Mesenchymal stem cell (in vitro differentiated cells and primary cell): ENCODE results near the gene SLC9A4.

Experiments used
- DNase-seq: peaks from one replicate; pipeline ENCODE4 v3.0.0-alpha.2; 2013
- H2AFZ ChIP-seq: one replicate; pipeline ENCODE4 v1.6.1; 2013; ENCODE audit warnings: low read depth, mild to moderate bottlenecking, control low read depth, inconsistent platforms, low read length, moderate library complexity
- H2AK5ac ChIP-seq: 2 replicates; pipeline ENCODE4 v1.6.1; 2013; ENCODE audit warnings: low read length, moderate library complexity, mild to moderate bottlenecking, inconsistent platforms; ENCODE audit not compliant: severe bottlenecking
- H2BK120ac ChIP-seq: one replicate; pipeline ENCODE4 v1.6.1; 2013; ENCODE audit warnings: low read depth, mild to moderate bottlenecking, inconsistent platforms, low read length, moderate library complexity
- H2BK12ac ChIP-seq, 2 experiments: one replicate each; pipeline ENCODE4 v1.6.1; 2013; ENCODE audit warnings: inconsistent platforms in 2 of 2, low read length in 2 of 2, mild to moderate bottlenecking in 2 of 2, moderate library complexity in 2 of 2, control low read depth in 1 of 2
- H2BK15ac ChIP-seq: one replicate; pipeline ENCODE4 v1.6.1; 2013; ENCODE audit warnings: mild to moderate bottlenecking, low read depth, inconsistent platforms; ENCODE audit not compliant: poor library complexity, severe bottlenecking
- H2BK5ac ChIP-seq: 2 replicates; pipeline ENCODE4 v1.6.1; 2013; ENCODE audit warnings: low read depth, mild to moderate bottlenecking, low read length, control low read depth, inconsistent platforms; ENCODE audit not compliant: poor library complexity, severe bottlenecking
- H3K14ac ChIP-seq, 2 experiments: one replicate each; pipeline ENCODE4 v1.6.1; 2013; ENCODE audit warnings: inconsistent platforms in 2 of 2, low read length in 2 of 2, control low read depth in 1 of 2, mild to moderate bottlenecking in 1 of 2, moderate library complexity in 1 of 2
- H3K18ac ChIP-seq, 2 experiments: one replicate each; pipeline ENCODE4 v1.6.1; 2013; ENCODE audit warnings: inconsistent platforms in 2 of 2, low read length in 2 of 2, control low read depth in 1 of 2, low read depth in 1 of 2, mild to moderate bottlenecking in 1 of 2
- H3K23ac ChIP-seq, 2 experiments: one replicate each; pipeline ENCODE4 v1.6.1; 2013; ENCODE audit warnings: inconsistent platforms in 2 of 2, low read length in 2 of 2, mild to moderate bottlenecking in 2 of 2, moderate library complexity in 2 of 2, control low read depth in 1 of 2
- H3K27ac ChIP-seq: 2 replicates; pipeline ENCODE4 v1.5.1; 2013; ENCODE audit warnings: mild to moderate bottlenecking, moderate library complexity, low read length, control low read depth, inconsistent platforms; ENCODE audit not compliant: poor library complexity, severe bottlenecking
- H3K27me3 ChIP-seq, 2 experiments: 2 replicates each; pipeline versions ENCODE4 v1.6.1 to v1.7.0; 2013; ENCODE audit warnings: low read length in 2 of 2, mild to moderate bottlenecking in 2 of 2, moderate library complexity in 2 of 2, control low read depth in 1 of 2, inconsistent platforms in 1 of 2; ENCODE audit not compliant: control insufficient read depth in 1 of 2, insufficient read depth in 1 of 2
- H3K36me3 ChIP-seq, 2 experiments: 2 replicates each; pipeline versions ENCODE4 v1.6.1 to v1.7.0; 2013; ENCODE audit warnings: low read length in 2 of 2, control low read depth in 1 of 2, inconsistent platforms in 1 of 2, low read depth in 1 of 2, mild to moderate bottlenecking in 1 of 2; ENCODE audit not compliant: insufficient read depth in 2 of 2, control insufficient read depth in 1 of 2
- H3K4ac ChIP-seq, 2 experiments: one replicate each; pipeline ENCODE4 v1.6.1; 2013; ENCODE audit warnings: inconsistent platforms in 2 of 2, low read length in 2 of 2, mild to moderate bottlenecking in 2 of 2, moderate library complexity in 2 of 2, control low read depth in 1 of 2, low read depth in 1 of 2
- H3K4me1 ChIP-seq: 2 replicates; pipeline ENCODE4 v1.6.1; 2013; ENCODE audit warnings: low read depth, low read length, control low read depth; ENCODE audit not compliant: control insufficient read depth, insufficient read depth
- H3K4me2 ChIP-seq: 2 replicates; pipeline ENCODE4 v1.6.1; 2013; ENCODE audit warnings: low read length, mild to moderate bottlenecking, inconsistent platforms; ENCODE audit not compliant: poor library complexity, severe bottlenecking
- H3K4me3 ChIP-seq, 2 experiments: 2 replicates each; pipeline versions ENCODE4 v1.5.1 to v1.7.0; 2013; ENCODE audit warnings: low read length in 2 of 2, mild to moderate bottlenecking in 2 of 2, control low read depth in 1 of 2, low read depth in 1 of 2; ENCODE audit not compliant: insufficient read depth in 1 of 2
- H3K79me1 ChIP-seq: replicated peaks from 2 replicates; pipeline ENCODE4 v1.6.1; 2013; ENCODE audit warnings: mild to moderate bottlenecking, control low read depth, low read length, inconsistent platforms; ENCODE audit not compliant: poor library complexity, severe bottlenecking
- H3K9ac ChIP-seq: 2 replicates; pipeline ENCODE4 v1.7.0; 2013; ENCODE audit warnings: mild to moderate bottlenecking, low read length, moderate library complexity
- H3K9me3 ChIP-seq: 2 replicates; pipeline ENCODE4 v1.7.0; 2013; ENCODE audit warnings: mild to moderate bottlenecking, low read length; ENCODE audit not compliant: control insufficient read depth
- H4K8ac ChIP-seq: one replicate; pipeline ENCODE4 v1.6.1; 2013; ENCODE audit warnings: inconsistent platforms, mild to moderate bottlenecking, low read length, moderate library complexity
- H4K91ac ChIP-seq: one replicate; pipeline ENCODE4 v1.6.1; 2013; ENCODE audit warnings: mild to moderate bottlenecking, low read length, inconsistent platforms
- WGBS: methylation state at CpG from one replicate; pipeline ENCODE4 v1.1.7; 2013; ENCODE audit warnings: mixed read lengths; 5-methylcytosine and 5-hydroxymethylcytosine counted together

SLC9A4 gene

DNA sequence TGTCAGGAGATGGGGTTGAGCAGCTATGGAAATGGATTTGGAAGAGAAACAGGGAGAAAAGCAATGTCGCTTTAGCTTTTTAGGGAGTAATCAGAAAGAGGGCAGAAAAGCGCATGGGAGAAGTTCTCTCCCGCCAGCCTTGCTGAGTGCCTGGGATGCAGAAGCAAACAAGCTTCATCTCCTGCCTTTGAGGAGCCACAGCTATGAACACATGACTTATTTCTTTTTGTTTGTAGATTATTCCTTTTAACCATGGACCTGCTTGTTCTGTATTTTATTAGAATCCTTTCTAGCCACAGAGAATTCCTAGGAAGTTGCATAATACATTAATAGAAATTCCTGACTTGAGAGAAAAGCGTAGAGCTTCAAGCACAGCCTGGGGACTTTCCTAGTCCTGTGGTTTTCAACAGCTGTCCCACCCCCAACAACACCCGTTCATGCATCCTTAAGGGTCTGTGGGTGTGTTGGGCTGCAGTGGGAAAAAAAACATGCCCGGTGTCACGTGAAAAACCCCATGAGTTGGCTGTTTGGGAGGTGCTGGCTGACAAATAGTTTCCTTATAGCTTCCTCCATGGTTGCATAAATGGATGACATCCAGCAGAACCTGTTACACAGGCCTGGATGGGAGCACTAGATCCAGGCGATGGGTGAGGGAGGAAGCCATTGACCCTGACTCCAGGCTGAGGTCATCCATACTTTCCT is 14.9 kb downstream of the SLC9A4 start:
- Histone ChIP-seq H2AFZ (no peak overlapping the region), H3K79me1 (no peaks in the 10 kb centered on the region), H2BK15ac (no peak overlapping the region), H3K36me3 (no peaks in the 10 kb centered on the region), H3K9me3 (no peaks in the 10 kb centered on the region), H4K91ac (no peak overlapping the region), H3K23ac (no peak overlapping the region), H4K8ac (peak overlapping the region; percentile 22), H2BK5ac (peak overlapping the region; percentile 70), H3K27ac (peak overlapping the region; percentile 85), H3K4me1 (peaks cover 8% of the 10 kb centered on the region), H3K4me3 (no peak overlapping the region), H2BK12ac (no peak overlapping the region), H2AK5ac (no peak overlapping the region), H3K27me3 (peaks cover 3 to 11% of the 10 kb centered on the region in 2 experiments), H3K14ac (no peak overlapping the region), H3K18ac (no peak overlapping the region), H3K4me2 (no peak overlapping the region), H3K9ac (peak overlapping the region; percentile 39), H2BK120ac (no peak overlapping the region), H3K4ac (no peak overlapping the region)
- peak; percentile 77 for DNase-seq
- 56% methylated on average over 6 of the region's 8 CpGs for WGBS

DNA sequence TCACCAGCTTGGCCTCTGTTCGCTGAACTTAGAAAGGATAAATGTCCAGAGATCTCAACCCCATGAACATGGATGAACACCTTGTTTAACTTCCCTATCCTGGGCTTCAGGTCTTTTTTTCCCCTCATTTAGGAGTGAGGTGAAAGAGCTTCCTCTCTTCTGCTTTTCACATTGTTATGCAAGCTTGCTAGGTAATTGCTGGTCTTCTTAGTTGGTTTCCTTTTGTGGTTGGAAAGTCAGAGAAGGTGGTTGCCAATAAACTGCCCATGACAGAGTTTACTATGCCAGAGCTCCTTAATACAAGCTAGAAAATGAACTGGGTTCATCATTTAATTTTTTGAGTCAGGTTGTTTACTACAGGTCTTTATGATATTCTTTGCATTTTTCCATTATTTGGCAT is 16.6 kb downstream of the SLC9A4 start:
- peaks cover 8% of the 10 kb centered on the region for H3K4me1 ChIP-seq
- H3K9ac ChIP-seq = no peak overlapping the region
- H3K23ac ChIP-seq = no peak overlapping the region
- H3K79me1 ChIP-seq = no peaks in the 10 kb centered on the region
- 91% methylated on average over 1 of the region's 1 CpG for WGBS
- H2BK12ac ChIP-seq = no peak overlapping the region
- H3K4me2 ChIP-seq = no peak overlapping the region
- no peak for DNase-seq
- peaks cover 3 to 6% of the 10 kb centered on the region in 2 experiments for H3K27me3 ChIP-seq
- no peak overlapping the region for H2AFZ ChIP-seq
- H3K18ac ChIP-seq = no peak overlapping the region
- no peak overlapping the region for H3K14ac ChIP-seq
- no peak overlapping the region for H3K27ac ChIP-seq
- no peak overlapping the region for H3K4ac ChIP-seq
- H4K8ac ChIP-seq = no peak overlapping the region
- H4K91ac ChIP-seq = no peak overlapping the region
- no peak overlapping the region for H2BK120ac ChIP-seq
- H2BK5ac ChIP-seq = no peak overlapping the region
- H2BK15ac ChIP-seq = no peak overlapping the region
- no peak overlapping the region for H3K4me3 ChIP-seq
- H3K36me3 ChIP-seq = no peaks in the 10 kb centered on the region
- H2AK5ac ChIP-seq = no peak overlapping the region
- H3K9me3 ChIP-seq = no peaks in the 10 kb centered on the region

DNA sequence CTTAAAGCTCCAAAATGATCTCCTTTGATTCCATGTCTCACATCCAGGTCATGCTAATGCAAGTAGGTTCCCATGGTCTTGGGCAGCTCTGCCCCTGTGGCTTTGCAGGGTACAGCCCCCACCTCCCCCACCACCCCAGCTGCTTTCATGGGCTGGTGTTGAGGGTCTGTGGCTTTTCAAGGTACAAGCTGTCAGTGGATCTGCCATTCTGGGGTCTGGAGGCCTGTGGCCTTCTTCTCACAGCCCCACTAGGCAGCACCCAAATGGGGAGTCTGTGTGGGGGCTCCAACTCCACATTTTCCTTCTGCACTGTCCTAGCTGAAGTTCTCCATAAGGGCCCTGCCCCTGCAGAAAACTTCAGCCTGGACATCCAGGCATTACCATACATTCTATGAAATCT is 19.0 kb downstream of the SLC9A4 start:
- Histone ChIP-seq H3K36me3 (no peaks in the 10 kb centered on the region), H3K79me1 (no peaks in the 10 kb centered on the region), H2BK12ac (no peak overlapping the region), H2BK15ac (no peak overlapping the region), H3K18ac (no peak overlapping the region), H2BK5ac (no peak overlapping the region), H4K91ac (no peak overlapping the region), H3K14ac (no peak overlapping the region), H3K27ac (no peak overlapping the region), H4K8ac (no peak overlapping the region), H2AK5ac (no peak overlapping the region), H3K4me3 (no peak overlapping the region), H3K4me1 (peaks cover 6% of the 10 kb centered on the region), H3K9ac (no peak overlapping the region), H2BK120ac (no peak overlapping the region), H3K4me2 (no peak overlapping the region), H3K23ac (no peak overlapping the region), H2AFZ (no peak overlapping the region), H3K4ac (no peak overlapping the region), H3K9me3 (no peaks in the 10 kb centered on the region), H3K27me3 (peaks cover 0 to 5% of the 10 kb centered on the region in 2 experiments)
- DNase-seq = no peak

DNA sequence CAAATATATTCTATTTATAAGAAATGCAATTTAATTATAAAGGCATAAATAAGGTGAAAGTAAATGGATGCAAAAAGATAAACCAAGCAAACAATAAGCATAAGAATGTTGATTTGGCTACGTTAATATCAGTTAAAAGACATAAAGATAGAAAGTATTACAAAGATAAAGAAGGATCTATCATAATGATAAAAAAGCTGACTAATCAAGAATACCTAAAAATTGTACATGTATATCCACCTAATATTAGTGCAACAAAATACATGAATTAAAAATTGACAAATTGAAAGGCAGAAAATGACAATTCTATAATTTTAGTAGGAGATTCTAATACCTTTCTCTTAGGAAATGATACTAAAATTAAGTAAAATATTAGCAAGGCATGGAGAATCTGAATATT is 21.5 kb downstream of the SLC9A4 start:
- Histone ChIP-seq H3K23ac (no peak overlapping the region), H3K18ac (no peak overlapping the region), H3K9ac (no peak overlapping the region), H3K14ac (no peak overlapping the region), H3K4me2 (no peak overlapping the region), H3K4me1 (no peaks in the 10 kb centered on the region), H3K36me3 (no peaks in the 10 kb centered on the region), H4K91ac (no peak overlapping the region), H3K27ac (no peak overlapping the region), H3K4me3 (no peak overlapping the region), H2BK15ac (no peak overlapping the region), H3K9me3 (no peaks in the 10 kb centered on the region), H2BK120ac (no peak overlapping the region), H2AFZ (no peak overlapping the region), H3K4ac (no peak overlapping the region), H4K8ac (no peak overlapping the region), H2AK5ac (no peak overlapping the region), H2BK12ac (no peak overlapping the region), H2BK5ac (no peak overlapping the region), H3K27me3 (peaks cover 0 to 7% of the 10 kb centered on the region in 2 experiments), H3K79me1 (no peaks in the 10 kb centered on the region)
- no CpG with 5 or more reads among the region's 1 CpG for WGBS
- no peak for DNase-seq
